GM21723 (cell line): Measurements from ENCODE around the gene LRRN4.

Source experiments
- ATAC-seq: cut with Tn5 transposase; IDR thresholded peaks from one replicate; pipeline ENCODE4 v1.9.1; 2021; ENCODE audit warnings: mild to moderate bottlenecking, moderate library complexity; ENCODE audit not compliant: unreplicated experiment

LRRN4 gene

GRCh38 chr20:6053776-6054688 lies at the start of gene LRRN4:
Gene LRRN4 (minus strand): TSS chr20:6054060. CDS start chr20:6052799, 1,261 bp downstream.
- ATAC-seq, result no peak

- no peak for ATAC-seq
These were observed 49.4 kb upstream of the LRRN4 start for GRCh38 chr20:6103301-6103700.

GRCh38 chr20:6101346-6101745 lies 47.5 kb upstream of the LRRN4 start:
- ATAC-seq, result no peak

- ATAC-seq, result no peak
These were observed 46.4 kb upstream of the LRRN4 start for GRCh38 chr20:6100246-6100645.

GRCh38 chr20:6099819-6100218 lies 46.0 kb upstream of the LRRN4 start:
- ATAC-seq, result no peak

- ATAC-seq, result no peak
These were observed 41.5 kb upstream of the LRRN4 start for GRCh38 chr20:6095409-6095808.

- no peak for ATAC-seq
These were observed 40.7 kb upstream of the LRRN4 start for GRCh38 chr20:6094565-6094964.

- no peak for ATAC-seq
These were observed 40.2 kb upstream of the LRRN4 start for GRCh38 chr20:6094063-6094462.

- ATAC-seq, result no peak
These were observed 37.8 kb upstream of the LRRN4 start for GRCh38 chr20:6091661-6092060.

- no peak for ATAC-seq
These were observed 33.0 kb upstream of the LRRN4 start for GRCh38 chr20:6086868-6087267.

GRCh38 chr20:6083926-6084325 lies 30.1 kb upstream of the LRRN4 start:
- ATAC-seq, result no peak

GRCh38 chr20:6081236-6081635 lies 27.4 kb upstream of the LRRN4 start:
- no peak for ATAC-seq

GRCh38 chr20:6079016-6079415 lies 25.2 kb upstream of the LRRN4 start:
- no peak for ATAC-seq

- ATAC-seq, result no peak
These were observed 21.8 kb upstream of the LRRN4 start for GRCh38 chr20:6075428-6076219.

GRCh38 chr20:6074784-6075183 lies 20.9 kb upstream of the LRRN4 start:
- ATAC-seq, result no peak

- ATAC-seq, result no peak
These were observed 20.3 kb upstream of the LRRN4 start for GRCh38 chr20:6074145-6074561.

- ATAC-seq, result no peak
These were observed 17.2 kb upstream of the LRRN4 start for GRCh38 chr20:6070829-6071695.

- ATAC-seq, result no peak
These were observed 15.8 kb upstream of the LRRN4 start for GRCh38 chr20:6069669-6070068.

- ATAC-seq, result no peak
These were observed 14.0 kb upstream of the LRRN4 start for GRCh38 chr20:6067763-6068318.

GRCh38 chr20:6066582-6066981 lies 12.7 kb upstream of the LRRN4 start:
- ATAC-seq, result no peak

GRCh38 chr20:6061544-6061943 lies 7.7 kb upstream of the LRRN4 start:
- ATAC-seq, result no peak
